Stromal cell of bone marrow (primary cell): ENCODE measurements around the gene HMX3.
"Not testable (repeated sequence)": the region's sequence is repeated elsewhere in the genome, so short reads cannot be mapped to it uniquely, and the experiment has no call there.

Experiments used
- DNase-seq: peaks from one replicate; pipeline ENCODE4 v3.0.0-alpha.2; 2012; ENCODE audit warnings: low read depth

Gene HMX3

DNA sequence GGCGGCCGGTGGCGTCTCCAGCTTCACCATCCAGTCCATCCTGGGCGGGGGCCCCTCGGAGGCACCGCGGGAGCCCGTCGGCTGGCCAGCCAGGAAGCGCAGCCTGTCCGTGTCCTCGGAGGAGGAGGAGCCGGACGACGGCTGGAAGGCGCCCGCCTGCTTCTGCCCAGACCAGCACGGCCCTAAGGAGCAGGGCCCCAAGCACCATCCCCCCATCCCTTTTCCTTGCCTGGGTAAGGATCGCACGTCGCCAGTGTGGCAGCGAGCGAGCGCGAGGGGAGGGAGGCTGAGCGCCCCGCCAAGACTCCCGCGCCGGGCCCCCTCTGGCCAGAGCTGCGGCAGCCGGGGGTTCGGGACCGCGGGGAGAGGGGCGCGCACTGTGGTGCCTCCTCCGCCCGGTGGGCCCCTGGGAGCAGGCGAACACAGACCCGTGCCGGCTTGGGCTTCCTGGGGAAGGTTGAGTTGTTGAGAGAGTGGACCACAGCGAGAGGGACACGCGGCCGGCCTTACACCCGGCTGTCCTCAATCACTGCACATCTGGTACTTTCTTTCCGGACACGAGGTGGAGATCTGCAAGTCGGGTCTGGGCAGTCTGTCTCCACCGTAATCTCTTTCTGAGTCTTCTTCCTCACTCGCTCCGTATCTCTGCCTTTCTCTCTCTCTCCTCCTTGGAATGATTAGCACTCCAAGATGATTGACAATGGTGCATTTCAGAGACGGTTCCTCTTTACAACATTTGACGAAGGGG lies 12.8 kb downstream of the HMX3 start:
- DNase-seq, result no peak

DNA sequence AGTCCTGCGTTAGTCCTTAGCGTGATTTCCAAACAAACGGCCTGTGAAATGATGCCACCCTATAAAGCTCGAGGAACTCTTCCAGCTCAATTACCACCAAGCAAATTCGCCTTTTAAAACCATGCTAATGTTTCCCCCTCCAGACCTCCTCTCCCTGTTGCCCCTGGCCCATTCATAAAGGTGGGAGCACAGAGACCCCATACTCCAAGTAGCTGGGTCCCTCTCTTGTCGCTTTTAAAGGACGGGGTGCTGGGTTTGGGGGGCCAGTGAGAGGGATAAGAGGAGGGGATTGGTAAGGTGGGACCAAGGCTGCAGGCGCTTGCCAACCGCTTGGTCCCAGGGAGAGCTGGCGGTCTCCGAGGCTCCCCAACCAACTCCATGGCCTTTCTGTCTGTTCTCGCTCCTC lies 13.4 kb downstream of the HMX3 start:
- no peak for DNase-seq

DNA sequence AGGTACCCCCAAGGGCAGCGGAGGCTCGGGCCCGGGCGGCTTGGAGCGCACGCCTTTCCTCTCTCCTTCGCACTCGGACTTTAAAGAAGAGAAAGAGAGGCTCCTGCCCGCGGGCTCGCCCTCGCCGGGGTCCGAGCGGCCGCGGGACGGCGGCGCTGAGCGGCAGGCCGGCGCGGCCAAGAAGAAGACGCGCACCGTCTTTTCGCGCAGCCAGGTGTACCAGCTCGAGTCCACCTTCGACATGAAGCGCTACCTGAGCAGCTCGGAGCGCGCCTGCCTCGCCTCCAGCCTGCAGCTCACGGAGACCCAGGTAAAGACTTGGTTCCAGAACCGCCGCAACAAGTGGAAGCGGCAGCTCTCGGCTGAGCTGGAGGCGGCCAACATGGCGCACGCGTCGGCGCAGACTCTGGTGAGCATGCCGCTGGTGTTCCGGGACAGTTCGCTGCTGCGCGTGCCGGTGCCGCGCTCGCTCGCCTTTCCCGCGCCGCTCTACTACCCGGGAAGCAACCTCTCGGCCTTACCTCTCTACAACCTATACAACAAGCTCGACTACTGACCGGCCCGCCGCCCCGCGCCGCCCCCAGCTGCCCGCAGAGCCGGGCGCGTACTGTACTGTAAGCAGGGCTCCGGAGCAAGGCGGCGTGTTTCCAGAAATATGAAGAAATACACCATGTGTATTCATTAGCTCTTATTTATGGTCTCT lies 13.9 kb downstream of the HMX3 start:
- no peak for DNase-seq

DNA sequence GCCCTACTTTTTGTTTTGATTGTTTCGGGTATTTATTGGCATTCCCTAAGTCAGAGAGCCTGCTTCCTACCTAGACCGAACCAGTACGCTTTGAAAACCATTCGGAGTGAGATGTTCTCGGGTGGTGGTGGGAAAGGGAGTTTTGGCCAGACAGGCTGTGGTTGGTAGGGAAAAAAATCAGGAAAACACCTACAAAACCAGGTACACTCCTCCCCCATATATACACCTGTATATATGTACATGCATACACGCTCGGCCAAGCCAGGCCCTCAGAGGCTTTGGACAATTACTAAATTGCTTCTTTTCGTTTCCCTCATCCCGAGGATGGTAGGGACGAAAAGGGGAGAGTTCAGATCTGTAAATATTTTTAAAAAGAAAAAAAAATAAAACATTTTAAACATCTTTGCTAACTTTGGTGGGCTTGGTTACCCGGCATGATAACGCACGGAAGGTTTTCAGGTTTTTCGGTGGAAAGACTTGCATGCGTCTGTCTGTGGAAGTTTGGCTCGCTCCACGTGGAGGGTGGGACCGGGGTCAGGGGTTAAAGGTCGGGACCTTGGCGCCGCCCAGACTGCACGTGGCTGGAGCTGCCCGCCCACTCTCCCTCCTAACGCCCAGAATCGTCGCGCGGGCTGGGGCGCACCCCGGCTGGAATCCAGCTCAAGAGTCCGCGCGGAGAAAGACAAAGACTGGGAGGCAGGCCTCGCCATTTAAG lies 14.7 kb downstream of the HMX3 start:
- no peak for DNase-seq

DNA sequence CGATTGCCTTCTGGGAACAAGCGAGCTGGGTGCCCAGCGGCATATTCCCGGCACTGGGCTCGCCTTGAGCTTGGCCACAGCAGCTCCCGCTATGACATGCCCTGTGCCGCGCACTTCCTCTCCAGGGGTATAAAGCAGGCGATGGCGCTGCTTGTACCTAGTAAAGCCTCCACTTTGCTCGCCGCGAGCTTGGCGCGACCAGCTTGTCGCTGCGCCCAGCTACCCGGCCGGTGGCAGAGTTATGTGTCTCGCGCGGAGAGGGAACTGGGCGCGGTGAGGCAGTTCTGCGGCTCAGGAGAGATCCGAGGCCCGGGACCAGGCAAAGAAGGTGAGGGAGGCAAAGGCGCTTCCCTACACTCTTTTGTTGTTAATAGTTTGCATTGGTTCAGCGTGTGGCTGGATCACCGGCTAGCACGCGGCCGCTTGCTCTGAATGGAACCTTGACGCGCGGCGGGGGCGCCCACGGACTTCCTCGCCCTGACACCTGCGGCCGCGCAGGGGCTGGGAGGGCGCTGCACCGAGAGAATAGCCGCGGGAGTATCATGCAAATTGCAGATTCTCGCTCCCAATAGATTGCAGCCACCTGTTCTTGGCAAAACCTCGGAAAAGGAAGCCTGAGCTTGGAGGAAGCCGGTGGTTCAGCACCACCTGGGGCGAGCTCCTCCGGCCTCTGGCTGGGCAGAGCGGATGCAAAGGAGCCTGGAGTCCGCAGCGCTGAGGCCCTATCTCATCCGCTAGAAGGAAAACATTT lies 15.4 kb downstream of the HMX3 start:
- DNase-seq, result no peak

DNA sequence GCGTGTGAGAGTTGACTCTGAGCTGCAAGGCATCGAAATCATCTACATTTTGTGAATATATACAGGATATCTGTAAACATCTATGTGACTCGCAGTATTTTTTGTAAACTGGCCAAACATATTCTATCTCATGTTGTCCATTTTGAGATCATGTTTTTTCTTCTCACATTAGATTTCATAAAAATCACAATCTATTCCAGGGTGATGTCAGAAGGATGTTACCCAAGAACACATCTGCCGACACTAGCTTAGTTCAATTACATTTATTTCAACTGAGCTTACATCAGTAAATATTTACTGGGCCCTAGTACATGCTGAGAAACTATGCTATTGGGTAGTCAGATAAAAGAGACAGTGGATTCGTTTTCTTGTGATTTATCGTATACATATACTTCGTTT lies 16.0 kb downstream of the HMX3 start:
- DNase-seq, result no peak

DNA sequence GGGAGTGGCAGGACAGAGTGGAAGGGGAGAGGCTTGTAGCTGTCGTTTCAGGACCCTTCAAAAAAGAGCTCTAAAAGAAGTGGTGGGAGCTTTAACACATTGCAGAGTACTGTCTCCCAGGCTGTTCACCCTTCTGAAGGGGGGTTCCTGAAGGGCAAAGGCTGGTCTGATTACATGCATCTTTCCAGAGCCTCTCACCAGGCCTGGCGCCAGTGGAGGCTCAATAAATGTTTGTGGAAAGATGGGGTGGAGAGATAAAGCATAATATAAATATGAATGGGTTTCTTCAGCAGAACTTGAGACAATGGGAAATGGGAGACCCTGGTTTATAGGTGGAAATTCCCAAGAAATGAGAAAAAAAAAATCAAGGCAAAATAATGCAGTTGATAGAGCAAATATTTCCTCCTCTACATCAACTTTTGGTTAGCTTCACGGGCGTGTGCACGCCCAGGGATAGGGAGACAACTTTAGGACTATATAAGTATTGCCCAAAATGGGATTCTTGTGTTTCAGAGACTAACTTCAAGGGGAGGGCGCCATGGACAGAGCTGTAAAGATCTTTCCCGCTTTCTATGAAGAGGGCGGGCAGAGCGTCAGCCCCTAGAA lies 17.8 kb downstream of the HMX3 start:
- no peak for DNase-seq

DNA sequence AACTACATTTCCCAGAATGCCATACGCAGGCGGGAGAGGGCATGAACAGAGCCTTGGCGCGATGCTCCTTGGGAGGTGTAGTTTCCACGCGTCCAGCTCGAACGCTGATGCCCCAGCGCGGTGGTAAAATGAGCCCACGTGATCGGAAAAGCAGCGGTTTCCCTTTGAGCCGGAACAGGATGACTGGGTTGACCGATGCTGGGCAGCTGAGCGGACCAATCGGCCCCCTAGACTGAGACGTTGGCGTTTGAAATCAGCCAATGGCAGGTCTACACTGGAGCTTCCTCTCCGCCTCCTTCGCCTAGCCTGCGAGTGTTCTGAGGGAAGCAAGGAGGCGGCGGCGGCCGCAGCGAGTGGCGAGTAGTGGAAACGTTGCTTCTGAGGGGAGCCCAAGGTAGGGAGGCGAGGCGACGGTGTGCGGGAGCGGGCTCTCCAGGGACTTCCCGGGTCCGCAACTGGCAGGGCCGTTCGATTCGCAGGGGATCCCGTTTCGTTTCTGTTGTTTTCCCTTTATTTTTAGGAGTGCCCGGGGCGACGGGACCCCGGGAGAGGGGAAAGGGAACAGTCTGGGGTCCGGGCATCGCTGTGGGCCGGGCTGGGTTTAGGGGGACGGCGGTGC lies 18.4 kb downstream of the HMX3 start, which contains the start of gene BUB3:
TSS of gene BUB3 (plus strand) at position 311 of the 619 bp plus-strand sequence. CDS start 516 bp downstream, outside the sequence.
- DNase-seq, result peak; percentile 100

DNA sequence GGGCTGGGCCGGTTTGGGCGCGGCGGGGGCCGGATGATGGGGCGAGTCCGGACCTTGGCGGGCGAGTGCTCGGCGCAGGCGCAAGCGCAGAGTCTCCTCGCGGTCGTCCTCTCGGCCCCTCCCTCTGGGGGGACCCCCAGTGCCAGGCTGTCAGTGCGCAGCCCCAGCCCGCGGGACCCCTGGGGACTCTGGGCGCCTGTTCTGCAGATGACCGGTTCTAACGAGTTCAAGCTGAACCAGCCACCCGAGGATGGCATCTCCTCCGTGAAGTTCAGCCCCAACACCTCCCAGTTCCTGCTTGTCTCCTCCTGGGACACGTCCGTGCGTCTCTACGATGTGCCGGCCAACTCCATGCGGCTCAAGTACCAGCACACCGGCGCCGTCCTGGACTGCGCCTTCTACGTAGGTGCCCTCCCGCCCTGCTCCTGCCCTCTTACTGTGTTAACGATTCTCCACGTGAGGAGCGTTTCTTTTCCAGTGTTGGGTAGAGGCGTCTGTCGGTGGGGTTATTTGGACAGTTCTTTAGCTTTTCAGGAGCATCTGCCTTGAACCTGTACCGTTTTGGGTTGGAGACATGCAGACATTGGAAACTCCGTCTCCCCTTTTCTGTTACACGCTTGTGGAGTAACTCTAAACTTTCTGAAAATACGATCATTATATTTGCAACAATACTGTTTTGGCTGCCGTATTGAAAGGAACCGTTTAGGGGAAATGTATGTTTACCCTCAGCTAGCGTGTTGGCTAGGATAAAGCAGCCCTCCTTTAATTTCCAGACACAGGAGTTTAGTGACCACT lies 19.1 kb downstream of the HMX3 start:
- peak; percentile 10 for DNase-seq

DNA sequence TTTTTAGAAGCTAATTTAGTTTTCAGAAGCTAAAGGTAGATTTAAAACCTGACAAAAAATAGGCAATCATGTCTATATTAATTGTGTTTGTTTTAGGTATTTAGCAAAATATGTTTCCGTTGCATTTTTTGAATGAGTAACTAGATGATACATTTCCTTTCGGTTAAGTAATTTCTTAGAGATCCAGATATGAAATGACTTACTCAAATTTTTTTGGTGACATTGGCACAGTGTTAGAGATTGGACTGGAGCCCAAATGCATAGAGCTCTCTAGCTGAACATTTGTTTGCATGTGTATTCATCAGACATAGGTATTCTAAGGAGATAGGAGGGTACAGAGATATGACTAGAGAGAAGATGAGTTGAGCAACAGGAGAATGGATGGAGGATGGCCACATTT lies 20.3 kb downstream of the HMX3 start:
- DNase-seq, result no peak

DNA sequence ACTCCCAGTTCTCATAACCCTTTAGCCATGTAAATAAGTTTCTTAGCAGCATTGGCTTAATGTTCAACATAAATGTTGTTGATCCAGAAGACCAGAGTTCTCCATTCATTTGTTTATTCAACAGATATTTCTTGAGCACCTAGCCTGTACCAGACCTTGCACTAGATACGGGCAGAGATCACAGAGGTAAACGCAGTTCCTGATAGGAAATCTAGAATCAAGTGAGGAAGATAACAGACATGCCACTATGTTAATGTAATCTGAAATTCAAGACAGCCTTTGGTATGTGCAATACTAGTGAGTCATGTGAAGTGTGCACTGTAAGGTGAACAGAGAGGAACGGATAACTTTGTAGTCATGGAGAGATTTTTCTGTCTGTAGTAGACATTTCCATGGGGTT lies 21.4 kb downstream of the HMX3 start:
- no peak for DNase-seq

DNA sequence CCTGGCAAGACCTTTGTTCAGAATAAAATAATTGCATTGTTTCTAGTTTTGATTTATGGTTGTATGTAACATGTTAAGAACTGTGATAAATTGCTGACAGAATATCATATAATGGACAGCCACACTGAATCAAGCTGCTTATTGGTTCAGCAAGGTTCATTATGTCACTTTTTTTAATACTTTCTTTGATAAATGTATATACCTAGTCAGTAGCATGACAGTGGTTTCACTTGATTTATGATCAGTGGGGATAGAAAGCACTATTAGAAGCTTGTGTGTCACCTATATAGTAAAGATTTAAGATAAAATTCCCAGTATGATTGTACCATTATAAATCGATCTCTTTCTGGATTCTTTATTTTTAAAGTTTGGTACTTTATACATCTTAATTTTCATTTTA lies 22.9 kb downstream of the HMX3 start:
- no peak for DNase-seq

DNA sequence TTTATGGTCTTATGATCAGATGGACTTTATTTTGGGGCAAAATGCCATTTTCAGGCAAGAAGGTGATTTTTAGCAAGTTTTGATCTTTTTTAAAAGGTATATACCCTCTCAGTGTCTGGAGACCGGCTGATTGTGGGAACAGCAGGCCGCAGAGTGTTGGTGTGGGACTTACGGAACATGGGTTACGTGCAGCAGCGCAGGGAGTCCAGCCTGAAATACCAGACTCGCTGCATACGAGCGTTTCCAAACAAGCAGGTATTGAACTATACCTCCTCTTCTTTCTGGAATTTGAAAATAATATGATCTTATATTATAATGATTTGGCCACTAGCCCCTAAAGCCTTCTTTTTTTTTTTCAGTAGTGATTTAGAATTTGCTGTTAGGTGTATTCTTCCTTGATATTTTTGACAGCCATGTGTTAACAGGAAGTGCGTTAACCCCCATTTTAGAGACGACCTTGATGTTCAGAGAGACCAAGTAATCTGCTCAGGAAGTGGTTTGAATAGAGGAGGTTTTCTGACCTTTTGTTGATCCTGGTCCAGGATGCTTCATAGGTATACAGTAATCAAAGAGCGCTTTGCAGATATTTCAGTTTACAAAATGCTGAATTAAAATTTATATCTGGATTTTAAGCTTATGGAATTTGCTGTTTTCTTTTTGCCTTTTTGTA lies 24.7 kb downstream of the HMX3 start:
- DNase-seq, result no peak

DNA sequence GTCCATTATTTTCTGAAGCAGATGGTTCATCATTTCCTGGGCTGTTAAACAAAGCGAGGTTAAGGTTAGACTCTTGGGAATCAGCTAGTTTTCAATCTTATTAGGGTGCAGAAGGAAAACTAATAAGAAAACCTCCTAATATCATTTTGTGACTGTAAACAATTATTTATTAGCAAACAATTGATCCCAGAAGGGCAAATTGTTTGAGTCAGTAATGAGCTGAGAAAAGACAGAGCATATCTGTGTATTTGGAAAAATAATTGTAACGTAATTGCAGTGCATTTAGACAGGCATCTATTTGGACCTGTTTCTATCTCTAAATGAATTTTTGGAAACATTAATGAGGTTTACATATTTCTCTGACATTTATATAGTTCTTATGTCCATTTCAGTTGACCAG lies 28.5 kb downstream of the HMX3 start:
- DNase-seq, result no peak

DNA sequence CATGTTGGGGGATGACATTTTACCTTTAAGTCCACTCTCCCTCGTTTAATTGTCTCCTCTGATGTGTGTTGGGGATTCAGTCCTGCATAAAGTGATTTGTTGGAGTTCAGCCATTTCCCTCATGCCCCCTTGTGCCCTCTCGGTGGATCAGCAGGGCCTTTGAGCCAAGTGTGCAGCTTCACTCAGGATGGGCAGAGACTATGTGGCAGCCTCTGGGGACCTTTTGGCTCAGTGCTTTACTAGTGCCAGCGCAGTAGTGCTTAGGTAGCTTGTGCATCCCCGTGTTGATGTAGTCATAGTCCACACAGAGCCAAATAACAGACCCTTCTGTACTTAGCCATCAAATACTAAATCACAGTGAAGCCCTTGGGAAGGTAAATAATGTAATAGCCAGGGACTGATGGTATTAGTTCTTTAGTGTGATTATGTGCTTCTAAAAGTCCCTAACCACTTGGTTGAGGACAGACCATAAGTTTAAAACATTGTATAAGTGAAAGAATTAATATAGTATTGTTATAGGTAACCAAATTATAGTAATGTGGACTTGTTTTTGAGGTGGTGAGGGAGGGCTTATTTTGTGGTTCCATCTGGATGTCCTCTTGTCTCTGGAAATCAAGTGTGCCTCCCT lies 29.8 kb downstream of the HMX3 start:
- no peak for DNase-seq

DNA sequence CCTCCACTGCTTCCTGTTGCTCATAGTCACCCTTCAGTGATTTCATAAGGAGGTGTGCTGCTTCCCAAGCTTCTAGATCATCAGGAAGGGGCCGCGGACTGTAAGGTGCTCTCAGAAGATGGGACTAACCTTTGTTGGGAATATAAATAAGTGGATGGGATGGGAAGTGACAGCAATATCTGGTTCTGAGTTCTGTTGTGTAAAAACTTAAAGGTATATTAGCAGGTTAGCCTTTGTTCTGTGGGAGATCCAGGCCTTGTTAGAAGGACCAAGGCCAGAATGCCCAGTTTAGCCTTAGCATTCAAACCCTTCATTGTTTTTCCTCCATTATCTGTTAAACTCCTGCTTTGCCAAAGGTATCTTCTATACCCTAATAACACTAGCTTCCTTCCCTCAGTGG lies 30.8 kb downstream of the HMX3 start:
- no peak for DNase-seq

DNA sequence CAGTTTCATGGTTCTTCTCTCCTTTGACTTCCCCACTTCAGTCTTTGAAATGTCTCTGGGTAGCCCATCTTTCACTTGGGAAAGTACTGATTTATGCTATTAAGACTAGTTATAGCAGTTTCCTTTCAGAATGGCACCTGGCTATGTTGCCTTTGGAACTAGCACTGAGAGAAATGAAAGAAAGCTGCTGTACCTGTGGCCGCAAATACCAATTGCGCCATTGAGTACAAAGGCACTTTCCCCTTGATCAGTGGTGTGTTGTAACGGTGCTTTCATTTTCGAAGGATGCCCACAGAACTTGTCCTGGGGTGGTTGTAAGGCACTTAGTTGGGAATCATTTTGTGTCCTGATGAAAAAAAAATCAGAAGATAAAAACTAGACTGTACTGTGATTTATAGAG lies 35.2 kb downstream of the HMX3 start:
- no peak for DNase-seq

DNA sequence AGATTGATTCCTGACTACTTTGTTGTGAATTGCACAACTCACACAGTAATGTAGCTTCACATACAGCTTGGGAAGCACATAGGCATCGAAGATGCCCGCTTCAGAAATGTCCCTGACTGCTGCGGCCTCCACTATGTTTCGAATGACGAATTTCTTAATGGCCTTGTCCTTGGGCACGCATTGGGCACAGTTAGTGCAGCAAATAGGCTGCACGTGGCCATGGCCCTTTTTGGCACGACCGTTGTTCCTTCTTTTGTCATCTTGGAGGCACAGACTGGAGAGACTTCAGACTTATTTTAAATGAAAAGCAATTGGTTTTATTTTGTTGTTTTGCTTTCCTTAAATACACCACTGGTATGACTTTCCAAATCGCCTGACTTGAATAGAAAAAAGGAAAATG lies 35.8 kb downstream of the HMX3 start:
- not testable (repeated sequence) for DNase-seq
